ENCODE results near the gene RS1.

Gene RS1

DNA sequence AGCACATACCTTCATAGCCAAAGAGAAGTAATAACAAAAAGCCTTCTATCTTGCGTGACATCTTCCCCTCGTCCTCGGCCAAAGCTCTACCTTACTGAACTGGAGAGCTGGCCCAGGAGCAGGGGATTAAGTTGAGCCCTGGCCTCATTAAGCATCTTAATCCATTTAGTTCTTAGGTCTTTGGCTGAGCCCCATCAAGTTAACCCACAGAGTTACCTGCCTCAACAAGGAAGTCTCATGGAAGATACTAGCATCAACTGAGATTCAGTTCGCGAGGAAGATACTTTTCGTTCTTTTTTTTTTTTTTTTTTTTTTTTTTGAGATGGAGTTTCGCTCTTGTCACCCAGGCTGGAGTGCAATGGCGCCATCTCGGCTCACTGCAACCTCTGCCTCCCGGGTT, at the start of gene RS1:
Gene RS1 (minus strand): TSS at position 101 of the 400 bp plus-strand sequence. CDS start 40 bp downstream, at position 61.
- DNase-seq = no peak

GRCh38 chrX:18719852-18720251, 47.9 kb upstream of the RS1 start:
- DNase-seq = no peak

DNA sequence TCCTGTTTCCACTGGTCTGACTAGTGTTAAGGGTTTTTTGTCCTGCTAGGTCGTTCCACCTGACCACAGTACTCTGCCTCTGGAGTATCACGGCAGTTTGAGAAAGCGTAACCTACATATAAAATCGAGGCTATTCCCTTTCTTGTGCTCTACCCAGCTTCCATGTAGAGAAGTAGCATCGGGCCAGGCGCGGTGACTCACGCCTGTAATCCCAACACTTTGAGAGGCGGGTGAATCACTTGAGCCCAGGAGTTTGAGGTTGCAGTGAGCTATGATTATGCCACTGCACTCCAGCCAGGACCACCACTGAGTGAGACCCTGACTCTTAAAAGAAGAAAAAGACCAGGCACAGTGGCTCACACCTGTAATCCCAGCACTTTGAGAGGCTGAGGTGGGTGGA, 43.0 kb upstream of the RS1 start:
- no peak for DNase-seq

- DNase-seq = no peak
Observed at GRCh38 chrX:18709833-18710232, 37.9 kb upstream of the RS1 start.

DNA sequence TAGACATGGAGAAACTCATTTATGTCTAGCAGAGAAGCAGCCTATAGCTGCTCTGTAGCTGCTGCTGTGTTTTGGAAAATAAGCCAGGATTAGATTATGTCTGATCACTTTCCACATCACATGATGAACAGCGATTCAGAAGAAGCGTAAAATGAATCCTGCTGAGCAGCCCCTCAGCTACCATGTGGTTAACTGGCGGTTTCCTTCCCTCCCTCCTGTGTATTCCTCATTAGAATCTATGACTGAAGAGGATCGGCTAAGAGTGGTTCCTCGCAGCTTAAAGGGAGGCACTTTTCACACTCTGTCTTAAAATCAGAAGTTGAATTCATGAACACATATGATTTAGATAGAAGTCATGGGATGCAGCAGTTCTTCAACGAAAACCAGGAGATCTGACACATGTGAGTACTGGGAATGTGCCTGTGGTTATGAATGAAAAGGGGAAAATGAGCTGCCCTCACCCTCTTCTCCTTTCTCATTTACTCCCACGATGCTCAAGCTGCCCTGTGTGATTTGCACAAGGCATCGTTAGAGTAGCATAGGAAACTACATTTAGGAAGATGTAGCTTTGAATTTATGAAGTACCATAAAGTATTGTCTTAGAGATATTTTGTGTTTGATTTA, 35.6 kb upstream of the RS1 start, which contains the start of gene PPEF1:
Gene PPEF1 (plus strand): TSS at position 220 of the 624 bp plus-strand sequence. CDS start 136 bp downstream, at position 356.
- no peak for DNase-seq

DNA sequence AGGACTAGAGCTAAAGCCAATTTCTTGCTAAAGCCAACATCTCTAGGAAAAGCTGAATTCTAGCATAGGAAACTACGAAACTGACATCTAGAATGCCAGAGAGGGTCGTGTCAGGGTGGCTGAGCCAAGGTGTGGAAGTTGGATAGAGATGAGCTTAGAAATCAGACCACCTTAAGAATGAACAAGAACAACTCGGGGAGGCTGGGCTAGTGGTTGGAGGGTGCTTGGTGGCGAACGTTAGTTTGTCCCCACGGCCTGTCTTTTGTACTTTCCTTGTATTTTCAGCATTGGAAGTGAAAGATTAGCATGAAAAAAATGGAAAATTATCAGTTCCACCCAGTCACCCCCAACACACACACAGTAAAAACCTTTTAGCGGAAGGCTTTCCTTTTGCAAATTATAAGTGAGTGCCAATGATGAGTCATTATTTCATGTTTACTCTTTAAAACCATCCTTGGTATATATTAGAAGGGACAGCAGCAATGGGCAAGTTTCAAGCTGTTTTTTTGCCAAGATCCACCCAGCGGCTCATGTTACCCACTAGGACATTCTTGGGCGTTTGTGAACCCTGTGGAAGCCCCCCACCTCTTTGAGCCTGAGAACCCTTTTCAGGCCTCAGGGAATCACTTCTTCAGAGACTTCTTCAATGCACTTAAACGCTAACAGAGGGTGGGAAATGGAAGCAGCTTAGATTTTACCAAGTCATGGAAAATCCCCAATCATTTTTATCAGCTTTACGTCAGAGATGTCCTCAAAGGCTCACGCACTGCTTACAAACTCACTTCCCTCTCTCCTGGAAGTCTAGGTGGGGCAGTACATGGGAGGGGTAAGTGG, 30.7 kb upstream of the RS1 start:
- no peak for DNase-seq

DNA sequence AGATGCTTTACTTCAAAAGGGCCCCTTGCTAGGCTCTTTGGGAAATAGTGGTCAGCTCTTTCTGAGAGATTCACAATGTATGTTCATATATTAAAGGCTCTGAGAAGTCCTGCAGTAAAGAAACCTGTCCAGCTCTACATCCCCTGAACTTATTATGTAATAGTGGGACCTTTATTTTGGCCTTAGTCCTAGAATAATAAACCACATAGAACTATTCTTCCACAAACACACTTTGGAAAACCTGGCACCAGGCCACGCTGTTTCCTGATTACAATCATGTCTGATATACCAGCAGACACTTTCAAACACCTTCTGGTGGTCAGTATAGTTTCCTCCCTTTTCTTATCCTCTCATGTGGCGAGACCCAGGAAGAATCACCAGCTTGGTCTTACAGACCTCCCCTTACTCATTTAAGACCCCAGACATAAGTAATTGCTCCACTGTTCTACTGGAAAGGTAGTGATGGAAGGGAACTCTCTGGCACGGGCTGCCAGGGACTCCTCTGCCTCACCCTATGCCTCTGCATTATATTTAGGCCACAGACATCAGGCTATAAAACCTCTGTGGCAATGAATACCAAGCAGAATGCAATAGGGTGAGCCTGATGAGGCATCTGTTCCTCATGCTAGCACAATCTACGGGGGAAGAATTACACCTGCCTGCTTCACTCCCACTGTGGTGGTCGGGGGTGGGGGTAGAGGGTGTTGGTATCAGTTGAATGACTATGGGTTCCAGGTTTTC, 29.9 kb upstream of the RS1 start:
- no peak for DNase-seq

DNA sequence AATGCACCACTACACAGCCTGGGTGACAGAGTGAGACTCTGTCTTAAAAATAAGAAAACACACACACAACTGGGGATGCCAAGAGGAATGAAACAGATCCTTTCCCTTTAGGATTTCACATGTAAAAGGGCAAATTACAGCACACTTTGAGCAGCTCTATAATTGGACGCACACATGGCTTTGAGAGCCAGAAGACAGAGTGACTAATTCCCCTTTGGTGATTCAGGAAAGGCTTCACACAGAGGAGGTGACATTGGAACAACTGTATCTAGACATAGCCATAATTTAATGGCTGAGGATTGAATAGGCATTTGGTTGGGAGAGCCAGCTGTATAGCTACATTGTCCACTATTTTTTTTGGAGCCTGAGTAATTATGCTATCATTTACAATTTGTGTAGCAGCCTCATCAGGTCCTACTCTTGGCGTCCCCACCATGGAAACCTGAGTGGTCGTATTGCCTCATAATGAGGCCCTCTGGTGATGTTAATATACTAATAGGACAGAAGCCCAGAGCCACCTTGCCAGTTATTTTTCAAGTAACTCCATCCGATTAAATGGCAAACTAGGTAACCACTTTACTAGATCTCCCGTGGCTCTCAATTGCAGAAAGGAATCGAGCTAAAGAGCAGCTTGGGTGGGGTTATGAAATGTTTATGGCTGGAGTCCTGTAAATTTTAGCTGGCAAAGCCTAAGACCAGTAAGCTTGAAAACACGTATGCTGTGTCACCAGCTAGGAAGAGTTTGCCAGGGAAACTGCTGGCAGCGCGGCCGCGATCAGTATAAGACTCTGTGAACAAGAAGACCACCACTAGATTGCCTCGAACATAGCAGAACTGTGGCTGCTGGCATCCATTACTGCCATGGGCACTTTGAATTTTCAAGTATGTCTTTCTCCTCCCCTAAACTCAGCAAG, 27.1 kb upstream of the RS1 start:
- DNase-seq = no peak

GRCh38 chrX:18696653-18697052, 24.7 kb upstream of the RS1 start:
- DNase-seq = no peak

GRCh38 chrX:18692541-18692940, 20.6 kb upstream of the RS1 start:
- no peak for DNase-seq

GRCh38 chrX:18691431-18691830, 19.5 kb upstream of the RS1 start:
- no peak for DNase-seq

DNA sequence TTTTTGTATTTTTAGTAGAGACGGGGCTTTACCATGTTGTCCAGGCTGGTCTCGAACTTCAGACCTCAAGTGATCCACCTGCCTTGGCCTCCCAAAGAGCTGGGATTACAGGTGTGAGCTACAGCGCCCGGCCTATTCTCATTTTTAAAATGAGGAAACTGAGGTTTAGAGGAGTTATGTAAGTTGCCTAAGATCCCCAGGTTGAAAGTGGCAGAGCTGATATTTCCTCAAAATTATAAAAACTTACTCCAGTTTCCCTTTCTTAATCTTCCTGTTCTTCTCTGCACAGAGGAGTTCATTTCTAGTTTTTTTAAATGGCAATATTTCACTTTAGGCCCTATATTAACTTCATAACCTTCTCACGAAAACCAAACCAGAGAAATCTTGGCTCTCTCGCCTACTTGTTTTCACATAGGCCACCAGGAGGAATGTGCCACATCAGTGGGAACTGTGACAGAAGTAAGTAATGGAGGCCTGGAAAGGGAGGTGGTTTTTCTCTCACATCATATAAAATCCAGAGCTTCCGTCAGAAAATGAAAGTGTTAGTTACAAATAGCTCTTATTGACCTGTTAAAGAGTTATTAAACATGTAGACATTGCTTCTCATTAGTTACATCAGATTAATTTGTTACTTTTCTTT, 16.1 kb upstream of the RS1 start:
- DNase-seq = no peak

GRCh38 chrX:18682979-18683387, 11.1 kb upstream of the RS1 start:
- no peak for DNase-seq

GRCh38 chrX:18681996-18682395, 10.1 kb upstream of the RS1 start:
- DNase-seq = no peak

GRCh38 chrX:18677161-18677869, 5.4 kb upstream of the RS1 start:
- no peak for DNase-seq

- no peak for DNase-seq
Observed at GRCh38 chrX:18676470-18676869, 4.6 kb upstream of the RS1 start.

DNA sequence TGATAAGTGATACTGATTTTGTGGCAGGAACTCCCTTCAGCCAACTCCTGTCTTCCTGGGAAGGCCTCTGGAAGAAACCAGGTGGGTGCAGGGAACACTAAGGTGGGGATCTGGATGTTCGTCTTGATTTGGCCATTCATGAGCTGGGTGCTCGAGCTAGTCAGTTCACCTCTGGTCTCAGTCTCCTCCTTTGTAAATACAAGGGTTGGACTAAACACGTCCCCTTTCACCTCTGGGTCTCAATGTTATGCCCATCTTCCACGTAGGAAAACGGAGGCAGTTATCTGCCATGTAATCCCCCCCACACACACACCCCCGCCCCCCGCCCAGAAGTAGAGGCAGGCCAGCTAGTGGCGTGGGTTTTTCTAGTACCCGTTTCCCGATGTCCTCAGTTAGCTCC, 4.1 kb upstream of the RS1 start:
- no peak for DNase-seq

DNA sequence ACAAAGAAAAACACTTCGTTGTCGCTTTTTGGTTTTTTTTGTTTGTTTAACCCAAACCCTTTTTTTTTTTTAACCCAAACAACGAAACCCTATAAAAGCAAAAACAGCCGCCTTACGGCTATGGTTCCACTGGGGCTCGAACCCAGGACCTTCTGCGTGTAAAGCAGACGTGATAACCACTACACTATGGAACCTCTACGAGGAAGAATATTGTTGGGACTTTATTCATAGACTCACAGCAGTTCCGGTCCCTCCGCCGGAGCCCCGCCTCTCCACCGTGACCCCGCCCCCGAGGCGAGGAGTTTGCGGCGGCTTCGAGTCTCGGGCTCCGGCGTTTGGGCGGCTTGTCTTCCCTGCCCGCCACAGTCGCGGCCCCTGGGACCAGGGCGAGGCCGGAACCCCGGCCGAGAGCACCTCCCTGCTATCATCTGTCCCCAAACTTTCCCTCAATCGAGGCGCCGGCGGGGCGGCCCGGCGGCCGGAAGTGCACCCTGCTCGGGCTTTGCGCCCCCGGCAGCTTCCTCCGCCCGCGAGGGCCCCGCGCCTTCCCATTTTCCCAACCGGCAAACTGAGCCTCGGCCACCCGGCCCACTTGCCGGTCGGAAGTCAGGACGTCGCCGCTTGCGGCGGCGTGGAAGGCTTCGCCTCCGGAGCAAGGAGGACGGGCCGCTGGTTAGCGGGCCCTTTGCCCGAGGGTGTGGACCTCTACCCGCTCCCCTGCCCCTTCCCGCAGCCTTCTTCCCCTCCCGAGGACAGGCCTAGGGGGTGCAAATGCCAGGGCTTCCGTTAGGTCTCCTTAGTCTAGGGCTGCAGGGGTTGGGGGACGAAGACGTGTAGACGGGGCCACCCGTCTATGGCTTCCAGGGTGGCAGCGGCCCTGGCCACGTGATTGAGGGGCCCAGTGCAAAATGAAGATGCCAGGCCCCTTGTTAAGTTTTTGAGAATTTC, 3.2 kb upstream of the RS1 start:
- DNase-seq = peak; percentile 70

- DNase-seq = peak; percentile 5
Observed at GRCh38 chrX:18674417-18674787, 2.5 kb upstream of the RS1 start.

All from stimulated activated CD4-positive, alpha-beta T cell treated with anti-CD3 and anti-CD28 coated beads, Interleukin-12 subunit alpha, Interleukin-12 subunit beta, amount 100 ng/mL, for 4 hours (primary cell).